ENCODE measurements around the gene CCDC88B. TPM values are rescaled to one million over a fixed set of nuclear protein-coding genes. Genes with fewer than 3 reads are reported as not detected.

CCDC88B gene
- polyA plus RNA-seq, 12 donors, result 2.5 to 10.7 (median 3.4) TPM; not detected in 1

DNA sequence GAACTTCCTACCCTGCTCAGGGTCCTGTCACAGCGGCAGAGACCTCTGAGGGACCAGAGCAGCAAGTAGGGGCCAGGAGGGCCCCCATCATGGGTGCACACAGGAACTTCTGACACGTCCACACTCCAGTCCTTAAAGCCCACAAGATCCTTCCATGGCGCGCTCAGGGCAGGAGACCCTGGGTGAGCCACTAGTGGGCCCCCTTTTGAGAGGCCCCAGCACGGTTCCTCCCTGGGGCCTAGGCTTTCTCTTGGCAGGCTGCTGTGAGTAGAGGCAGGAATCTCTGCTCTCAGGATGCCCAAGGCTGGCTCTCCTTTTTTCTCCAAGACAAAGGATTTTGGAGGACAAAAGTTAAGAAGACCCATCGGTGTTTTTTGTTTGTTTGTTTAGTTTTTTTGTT lies 41.3 kb downstream of the CCDC88B start:
- no peak for DNase-seq

DNA sequence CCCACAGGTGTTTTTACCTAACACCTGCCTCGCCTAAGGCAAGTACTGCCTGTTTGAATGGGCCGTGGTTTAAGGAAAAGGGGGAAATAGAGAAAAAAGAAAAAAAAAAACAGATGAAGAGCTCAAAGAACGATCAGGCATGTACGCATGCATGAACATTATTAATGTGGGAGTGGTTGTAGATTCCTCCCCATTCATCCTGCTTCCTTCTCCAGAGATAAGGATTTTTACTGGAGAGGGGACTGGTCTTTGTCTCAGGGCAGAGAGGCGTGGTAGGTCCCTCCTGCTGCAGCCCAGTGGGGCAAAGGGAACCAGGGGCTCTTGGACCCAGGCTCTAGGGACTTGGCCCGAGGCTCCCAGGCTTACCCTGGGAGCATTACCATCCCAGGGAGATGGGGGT lies 42.0 kb downstream of the CCDC88B start:
- DNase-seq, result no peak

DNA sequence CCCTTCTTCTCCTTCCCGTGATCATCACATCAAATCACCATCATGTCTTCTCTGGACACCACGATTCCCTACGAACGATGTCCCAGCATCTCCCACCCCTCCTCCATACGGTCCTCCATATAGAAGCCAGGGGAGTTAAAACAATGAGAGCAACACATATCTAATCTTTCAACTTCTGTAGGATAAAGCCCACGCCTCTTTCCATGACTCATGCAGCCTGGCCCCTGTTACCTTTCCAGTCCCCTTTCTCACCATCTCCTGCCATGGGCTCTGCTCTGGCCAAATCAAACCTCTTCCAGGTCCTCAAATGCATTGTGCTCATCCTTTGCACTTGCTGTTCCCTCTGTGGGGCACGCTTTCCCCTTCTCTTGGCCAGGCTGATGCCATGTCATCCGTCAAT lies 42.6 kb downstream of the CCDC88B start:
- no peak for DNase-seq

DNA sequence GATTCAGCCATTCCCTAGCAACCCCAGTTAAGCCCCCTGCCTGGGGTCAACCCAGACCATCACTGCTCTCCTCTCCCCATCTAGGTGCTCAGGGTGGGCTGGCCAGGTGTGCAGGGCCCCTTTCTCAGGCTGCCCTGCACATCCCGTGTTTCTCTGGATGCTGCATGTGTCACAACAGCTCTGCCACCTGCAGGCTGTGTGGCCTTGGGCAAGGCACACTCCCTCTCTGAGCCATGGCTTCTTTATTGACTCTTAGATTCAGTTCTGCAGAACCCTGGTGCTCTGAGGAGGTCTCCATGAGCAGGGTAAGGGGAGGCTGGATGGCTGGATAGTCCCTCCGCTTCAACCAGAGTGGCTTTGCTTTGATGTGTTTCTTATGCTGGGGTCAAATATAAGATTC lies 43.6 kb downstream of the CCDC88B start:
- DNase-seq, result no peak

DNA sequence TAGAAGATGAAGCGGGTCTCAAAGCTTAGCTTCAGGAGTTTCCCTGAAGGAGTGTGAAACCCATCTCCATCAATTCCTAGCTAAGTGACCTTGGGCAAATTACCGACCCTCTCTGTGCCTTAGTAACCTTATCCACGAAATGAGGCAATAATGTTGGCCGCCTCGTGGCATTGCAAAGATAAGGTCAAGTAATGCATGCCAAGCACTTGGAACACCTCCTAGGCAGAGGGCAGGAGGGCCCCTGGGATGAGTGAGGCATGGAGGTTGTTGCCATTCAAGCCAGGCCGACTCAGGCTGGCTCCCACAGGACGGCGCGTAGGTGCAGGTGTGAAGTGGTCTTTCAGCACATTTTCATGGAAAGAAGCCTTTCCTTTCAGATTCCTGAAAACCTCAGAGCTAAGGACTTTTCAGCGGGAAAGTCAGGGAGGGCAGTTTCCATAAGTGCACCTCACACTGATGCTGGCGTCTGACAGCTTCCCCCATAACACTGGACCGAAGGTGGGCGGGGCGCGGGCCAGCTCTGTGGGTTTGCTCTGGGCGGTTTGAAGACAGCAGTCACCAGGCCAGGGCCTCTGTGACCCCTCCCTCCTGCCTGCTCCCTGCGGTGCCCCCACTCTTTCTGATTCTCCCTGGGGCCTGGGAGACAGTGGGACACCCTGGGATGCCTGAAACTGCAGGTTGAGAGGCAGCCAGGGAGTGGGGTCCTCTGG lies 44.2 kb downstream of the CCDC88B start:
- DNase-seq, result no peak

DNA sequence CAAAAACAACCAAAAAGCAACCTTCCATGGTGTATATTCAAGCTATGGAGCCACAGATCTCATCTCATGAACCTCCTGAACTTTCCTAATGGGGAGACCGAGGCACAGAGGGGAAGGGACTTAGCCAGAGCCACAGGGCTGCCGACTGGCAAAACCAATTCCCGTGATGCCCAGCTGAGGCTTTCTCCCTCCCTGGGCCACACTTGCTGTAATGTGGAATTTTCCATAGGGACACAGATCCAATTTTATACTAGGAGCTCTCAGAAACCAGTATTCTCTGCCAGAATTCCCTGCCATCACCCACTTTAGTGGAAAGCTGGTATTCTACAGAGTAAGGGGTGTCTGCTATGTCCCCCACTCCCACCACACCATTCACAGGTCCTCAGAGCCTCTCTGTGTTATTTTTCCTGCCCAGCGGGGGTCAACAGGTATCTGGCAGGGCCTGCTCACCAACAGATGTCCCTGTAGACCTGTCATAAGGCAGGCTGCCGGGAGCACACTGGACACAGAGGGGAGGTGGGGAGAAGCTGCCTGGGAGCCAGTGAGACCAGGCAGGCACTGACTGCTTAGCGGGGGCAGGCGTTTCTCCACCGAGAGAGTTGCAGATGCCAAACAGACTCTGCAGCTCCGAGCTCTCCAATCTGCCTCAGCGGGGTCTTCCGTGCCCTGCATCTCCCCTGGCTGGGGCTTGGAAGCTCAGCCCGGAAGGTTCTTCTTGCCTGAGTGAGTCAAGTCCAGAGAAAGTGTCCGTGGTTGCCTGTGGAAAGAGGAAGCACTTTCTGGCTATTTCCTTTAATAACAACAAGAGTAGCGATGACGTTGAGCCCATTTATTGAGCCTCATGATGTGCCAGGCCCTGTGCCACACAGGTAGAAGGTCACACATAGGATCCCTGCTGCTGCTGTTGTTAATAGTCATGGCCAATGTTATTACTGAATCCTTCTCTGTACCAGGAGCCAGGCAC lies 45.3 kb downstream of the CCDC88B start:
- no peak for DNase-seq

DNA sequence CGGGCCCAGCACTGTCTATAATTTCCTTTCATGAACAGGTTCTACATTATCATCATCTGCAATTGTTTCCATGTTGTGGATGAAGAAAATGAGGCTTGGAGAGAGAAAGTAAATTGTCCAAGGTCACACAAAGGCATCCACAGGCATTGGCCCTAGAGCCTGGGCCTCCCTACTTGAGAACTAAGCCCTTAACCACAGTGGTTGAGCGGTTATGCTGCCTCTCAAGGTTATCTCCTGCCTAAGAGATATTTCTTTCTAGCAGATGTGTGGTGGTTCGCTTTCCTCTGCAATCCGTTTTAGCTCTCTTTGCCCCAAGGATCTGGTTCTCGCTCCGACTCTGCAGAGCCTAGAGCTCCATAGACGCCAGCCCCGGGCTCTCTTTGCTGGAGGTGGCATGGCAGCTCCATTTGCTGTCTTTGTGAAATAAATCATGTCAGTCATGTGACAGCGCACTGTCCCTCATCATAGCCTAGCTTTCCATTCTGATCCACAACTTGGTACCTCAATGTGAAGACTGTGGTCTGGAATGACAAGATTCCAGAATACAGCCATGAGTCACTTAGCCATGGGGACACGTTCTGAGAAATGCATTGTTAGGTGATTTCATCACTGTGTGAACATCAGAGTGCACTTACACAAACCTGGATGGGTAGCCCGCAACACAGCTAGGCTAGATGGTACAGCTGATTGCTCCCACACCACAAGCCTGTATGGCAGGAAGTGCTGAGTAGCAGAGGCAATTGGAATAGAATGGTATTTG lies 46.1 kb downstream of the CCDC88B start:
- no peak for DNase-seq

DNA sequence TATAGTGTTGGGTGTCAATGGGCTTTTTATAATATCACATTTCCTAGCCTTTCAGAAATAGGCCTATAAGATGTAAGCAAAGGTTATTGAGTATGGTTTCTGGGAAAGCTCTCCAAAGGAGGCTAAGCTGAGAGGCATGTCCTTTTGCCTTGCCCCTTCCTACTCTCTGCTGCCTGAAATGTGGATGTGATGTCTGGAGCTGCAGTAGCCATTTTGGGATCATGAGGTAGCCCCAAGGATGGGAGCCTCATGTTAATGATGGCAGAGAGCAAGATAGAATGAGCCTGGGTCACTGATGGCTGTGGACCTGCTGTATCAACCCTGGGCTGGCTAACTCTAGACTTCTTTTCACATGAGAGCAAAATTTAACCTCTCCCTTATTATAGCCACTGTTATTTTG lies 47.9 kb downstream of the CCDC88B start:
- DNase-seq, result no peak

DNA sequence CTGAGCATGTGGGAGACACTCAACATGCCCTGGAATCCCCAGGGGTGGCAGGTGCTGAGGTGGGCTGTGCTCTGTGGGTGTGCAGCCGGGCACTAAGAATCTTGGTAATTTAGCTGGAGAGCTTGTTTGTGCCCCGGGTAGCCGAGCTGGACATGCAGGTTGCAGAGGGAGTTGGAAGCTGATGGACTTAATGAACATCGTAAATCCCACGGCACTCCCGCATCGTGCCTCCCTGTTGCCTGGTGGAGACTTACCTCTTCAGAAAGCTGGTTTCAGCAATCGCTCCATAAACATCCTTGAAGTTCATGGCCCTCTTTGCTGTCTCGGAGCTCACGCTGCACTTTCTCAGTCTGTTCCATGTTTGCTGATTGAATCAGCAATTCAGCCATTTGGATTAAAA lies 48.9 kb downstream of the CCDC88B start:
- DNase-seq, result no peak

DNA sequence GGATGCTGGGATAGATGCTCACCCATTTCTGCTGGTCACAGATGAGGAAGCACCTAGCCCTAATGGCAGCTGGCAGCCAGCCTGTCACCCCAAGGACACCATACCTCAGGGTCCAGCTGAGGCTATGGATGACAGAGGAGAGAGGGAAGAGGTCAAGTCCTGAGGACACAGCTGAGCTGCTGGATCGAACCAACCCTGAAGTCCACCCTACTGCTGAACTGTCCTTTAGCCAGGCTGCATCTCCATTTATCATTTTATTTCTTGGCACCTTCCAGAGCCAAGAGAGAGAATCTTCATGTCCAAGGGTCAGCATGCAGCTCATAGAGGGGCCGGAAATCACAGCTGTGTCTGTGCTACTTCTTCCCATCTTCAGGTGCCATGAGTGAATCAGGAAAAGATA lies 49.8 kb downstream of the CCDC88B start:
- DNase-seq, result no peak

DNA sequence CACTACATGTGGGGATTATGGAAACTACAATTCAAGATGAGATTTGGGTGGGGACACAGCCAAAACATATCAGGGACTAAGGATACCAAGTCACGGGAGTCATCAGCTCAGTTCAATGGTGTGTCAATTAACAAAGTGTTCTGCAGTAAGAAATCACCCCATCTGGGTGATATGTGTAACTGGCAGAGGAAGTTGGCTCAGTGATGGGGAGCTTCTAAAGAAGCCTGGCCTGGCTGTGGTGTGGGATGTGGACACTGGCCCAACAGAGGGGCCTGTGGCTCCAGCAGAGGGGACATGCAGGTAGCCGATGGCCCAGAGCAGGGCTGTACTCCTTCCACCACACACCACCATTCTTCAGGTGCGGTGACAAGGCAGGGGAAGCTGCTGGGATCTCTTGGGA lies 50.6 kb downstream of the CCDC88B start:
- DNase-seq, result no peak

DNA sequence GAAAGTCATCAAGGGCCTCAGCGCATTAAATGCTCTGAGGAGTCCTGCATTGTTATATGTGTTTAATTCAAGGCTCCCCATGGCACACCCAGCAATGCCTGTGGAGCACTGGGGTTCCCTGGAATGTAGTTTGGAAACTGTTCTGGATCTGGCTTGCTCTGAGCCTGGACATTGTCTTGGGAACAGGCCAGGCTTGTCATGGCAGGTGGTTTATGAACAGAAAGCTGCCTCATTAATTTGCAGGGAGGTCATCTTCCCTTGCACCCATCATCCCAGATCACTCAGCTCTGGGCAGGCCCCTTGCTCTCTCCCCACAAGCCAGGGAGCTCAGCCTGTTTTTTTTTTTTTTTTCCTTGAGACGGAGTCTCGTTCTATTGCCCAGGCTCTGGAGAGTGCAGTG lies 51.8 kb downstream of the CCDC88B start:
- no peak for DNase-seq

DNA sequence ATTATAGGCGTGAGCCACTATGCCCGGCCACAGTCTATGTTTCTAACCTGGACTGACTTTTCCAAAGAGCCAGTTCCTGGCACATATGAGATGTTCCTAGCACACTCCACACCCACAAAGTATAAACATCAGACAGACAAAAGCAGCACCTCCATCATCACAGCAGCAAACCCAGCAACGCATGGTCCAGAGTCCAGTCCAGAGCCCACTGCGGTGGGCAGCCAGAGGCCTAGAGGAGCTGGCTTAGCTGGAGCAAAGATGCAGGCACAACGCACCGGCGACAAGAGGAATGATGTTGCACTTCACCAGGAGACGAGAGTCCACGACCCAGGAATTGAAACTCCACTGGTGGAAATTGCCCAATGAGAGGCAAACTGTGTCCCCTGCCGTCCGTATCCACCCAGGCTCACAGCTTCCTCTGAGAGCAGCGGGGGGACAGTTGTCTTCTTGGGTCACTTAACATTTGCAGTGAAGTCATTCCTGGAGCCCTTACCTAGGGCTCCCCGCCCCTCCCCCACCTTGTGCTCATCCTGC lies 55.6 kb downstream of the CCDC88B start:
- DNase-seq, result no peak

DNA sequence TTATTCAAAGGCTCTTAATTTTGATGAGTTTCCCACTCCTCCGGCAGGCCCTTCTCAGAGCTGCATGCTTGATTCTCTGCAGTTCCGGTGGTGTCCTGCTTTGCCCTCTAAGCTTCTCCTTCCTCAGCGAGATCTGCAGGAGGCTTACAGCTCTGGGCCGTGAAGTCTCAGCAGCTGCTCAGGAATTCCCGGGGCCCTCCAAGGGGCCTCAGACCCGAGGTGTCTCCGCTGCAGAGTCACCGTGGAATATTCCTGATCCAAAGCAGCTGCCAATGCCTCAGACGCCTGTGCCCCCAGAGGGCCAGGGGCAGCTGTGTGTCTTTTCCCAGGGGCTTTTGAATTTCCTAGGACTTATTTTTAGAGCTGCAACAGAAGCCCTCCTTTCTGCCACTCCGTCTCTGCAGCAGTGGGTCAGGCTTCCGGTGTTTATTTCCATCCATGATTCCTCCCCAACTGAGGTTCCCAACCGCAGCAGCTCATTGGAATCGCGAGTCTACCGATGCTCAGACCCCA lies 56.1 kb downstream of the CCDC88B start:
- DNase-seq, result peak; percentile 25

DNA sequence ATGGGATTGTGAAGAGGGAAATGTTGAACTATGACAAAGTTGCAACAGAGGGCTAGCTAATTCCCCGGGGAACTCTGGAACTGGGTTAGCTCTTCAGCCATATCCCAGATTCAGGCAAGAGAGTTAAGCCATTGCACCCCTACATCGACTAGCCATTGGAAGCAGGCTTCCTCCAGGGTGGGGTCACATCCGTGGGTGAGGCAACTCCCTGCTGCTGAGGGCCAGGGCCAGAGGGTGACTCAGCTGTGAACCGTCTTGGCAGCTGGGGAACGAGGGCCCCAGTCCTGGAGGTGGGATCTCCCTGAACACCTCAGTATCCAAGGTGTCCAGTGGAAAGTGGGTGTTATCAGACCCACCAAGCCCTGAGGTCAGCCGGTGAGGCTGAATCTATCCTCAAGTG lies 60.1 kb downstream of the CCDC88B start:
- DNase-seq, result no peak

DNA sequence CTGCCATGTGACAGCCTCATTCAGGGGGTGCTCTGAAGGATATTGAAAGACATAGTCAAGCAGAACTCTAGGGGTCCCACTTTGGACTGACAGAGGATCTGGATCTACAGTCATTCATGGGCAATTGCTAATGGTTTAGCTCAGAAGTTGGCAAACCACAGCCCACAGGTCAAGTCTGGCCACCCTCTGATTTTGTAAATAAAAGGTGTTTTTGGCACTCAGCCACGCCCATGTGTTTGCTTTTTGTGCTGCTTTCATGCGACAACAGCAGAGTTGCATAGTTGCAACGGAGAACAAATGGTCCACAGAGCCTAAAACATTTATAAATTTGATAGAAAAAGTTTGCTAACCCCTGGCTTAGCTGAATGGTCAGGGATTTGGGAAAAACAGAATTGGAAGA lies 60.7 kb downstream of the CCDC88B start:
- no peak for DNase-seq

DNA sequence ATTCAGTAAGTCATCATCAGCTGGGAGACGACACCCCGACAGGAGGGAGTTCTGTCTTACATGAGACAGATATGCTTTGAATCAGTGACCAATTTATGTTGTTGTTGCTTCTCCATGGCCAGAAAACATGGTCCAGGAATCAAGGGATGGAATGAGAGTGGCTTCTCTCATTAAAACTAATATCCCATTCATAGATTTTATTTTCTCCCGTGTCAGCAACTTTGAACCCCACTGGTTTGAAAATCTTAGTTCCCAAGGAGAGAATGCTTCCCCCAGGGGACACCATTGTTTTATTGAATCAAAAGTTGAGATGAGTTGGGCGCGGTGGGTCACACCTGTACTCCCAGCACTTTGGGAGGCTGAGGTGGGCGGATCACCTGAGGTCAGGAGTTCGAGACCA lies 61.8 kb downstream of the CCDC88B start:
- DNase-seq, result no peak

DNA sequence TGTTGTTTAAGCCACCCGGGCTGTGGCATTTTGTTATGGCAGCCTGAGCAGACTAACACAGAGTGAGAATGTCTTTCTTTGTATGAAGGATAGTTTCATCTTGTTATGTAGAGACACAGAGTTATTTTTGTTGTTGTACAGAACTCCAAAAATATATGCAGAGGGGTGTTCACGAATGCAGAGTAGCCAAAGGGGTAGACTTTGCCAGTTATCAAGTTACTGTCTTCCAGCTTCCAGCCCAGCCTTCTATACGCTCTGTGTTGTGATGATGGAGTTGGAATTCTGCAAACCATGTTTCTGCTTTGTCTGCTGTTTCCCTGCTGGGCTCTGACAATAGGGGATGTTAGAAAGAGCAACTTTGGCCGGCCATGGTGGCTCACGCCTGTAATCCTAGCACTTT lies 63.1 kb downstream of the CCDC88B start:
- DNase-seq, result no peak

DNA sequence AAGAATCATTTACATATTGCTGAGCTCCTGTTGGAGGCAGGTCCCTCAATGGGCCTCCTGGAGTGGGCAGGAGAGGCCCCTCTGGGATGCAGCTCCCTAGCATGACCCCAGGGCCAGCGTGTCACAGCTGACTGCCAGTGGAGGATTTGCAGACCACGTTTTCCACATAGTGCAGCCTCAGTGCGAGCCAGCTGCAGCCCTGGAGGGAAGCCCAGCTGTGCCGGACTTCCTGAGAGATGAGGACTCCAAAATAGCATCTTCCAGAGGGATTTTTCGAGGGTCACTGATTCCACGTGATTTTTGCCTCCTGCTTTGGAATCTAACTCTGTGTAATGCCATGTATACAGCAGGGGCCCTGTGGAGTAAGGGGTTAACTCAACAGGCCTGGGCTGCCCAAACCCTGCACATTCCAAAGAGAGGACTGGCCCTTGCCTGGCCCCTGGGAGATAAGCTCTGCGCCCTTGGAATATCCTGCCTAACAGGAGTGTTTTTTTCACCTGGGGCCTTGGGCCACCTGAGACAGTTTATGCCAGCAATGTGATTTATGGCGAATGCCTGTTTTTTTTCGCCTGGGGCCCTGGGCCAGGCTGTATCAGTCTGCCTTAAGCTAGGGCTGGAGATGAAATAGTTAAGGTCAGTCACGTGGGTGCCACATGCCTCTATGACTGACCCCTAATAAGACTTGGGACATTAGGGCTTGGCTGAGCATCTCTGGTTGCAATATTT lies 66.4 kb downstream of the CCDC88B start:
- peak; percentile 64 for DNase-seq
